Mammary epithelial cell (primary cell): ENCODE measurements around the gene CHST12.
"Not testable (repeated sequence)": the region's sequence is repeated elsewhere in the genome, so short reads cannot be mapped to it uniquely, and the experiment has no call there.

Experiments used
- EZH2 ChIP-seq: IDR thresholded peaks from 2 replicates; pipeline ENCODE4 v1.6.1; 2012; ENCODE audit warnings: low read length, inconsistent platforms, borderline replicate concordance
- TF ChIP-seq, protein P1 (sequence below), 2 donors: IDR thresholded peaks in 1 of 2; conservative IDR thresholded peaks in 1 of 2; 2 replicates each; pipeline ENCODE4 v1.5.1; 2011 to 2012; ENCODE audit warnings: inconsistent platforms in 2 of 2, low read length in 2 of 2, mild to moderate bottlenecking in 2 of 2, control low read depth in 1 of 2, low read depth in 1 of 2; ENCODE audit not compliant: insufficient read depth in 1 of 2; ENCODE audit errors: extremely low read depth in 1 of 2

DNA sequence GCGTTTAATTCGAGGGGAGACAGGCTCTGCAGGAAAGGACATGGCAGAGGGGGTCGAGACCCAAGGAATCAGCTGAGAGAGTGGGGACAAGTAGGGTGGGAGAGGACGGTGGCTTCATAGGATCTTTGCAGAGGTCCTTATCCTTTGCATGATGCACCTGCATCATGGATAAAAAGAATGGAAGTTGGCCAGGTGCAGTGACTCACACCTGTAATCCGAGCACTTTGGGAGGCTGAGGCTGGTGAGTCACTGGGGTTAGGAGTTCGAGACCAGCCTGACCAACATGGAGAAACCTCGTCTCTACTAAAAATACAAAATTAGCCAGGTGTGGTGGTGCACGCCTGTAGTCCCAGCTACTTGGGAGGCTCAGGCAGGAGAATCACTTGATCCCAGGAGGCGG, 17.3 kb upstream of the CHST12 start:
- TF ChIP-seq, protein P1, sequence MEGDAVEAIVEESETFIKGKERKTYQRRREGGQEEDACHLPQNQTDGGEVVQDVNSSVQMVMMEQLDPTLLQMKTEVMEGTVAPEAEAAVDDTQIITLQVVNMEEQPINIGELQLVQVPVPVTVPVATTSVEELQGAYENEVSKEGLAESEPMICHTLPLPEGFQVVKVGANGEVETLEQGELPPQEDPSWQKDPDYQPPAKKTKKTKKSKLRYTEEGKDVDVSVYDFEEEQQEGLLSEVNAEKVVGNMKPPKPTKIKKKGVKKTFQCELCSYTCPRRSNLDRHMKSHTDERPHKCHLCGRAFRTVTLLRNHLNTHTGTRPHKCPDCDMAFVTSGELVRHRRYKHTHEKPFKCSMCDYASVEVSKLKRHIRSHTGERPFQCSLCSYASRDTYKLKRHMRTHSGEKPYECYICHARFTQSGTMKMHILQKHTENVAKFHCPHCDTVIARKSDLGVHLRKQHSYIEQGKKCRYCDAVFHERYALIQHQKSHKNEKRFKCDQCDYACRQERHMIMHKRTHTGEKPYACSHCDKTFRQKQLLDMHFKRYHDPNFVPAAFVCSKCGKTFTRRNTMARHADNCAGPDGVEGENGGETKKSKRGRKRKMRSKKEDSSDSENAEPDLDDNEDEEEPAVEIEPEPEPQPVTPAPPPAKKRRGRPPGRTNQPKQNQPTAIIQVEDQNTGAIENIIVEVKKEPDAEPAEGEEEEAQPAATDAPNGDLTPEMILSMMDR (conservative IDR thresholded peaks at IDR 0.05 in 1 of 2, IDR thresholded peaks at IDR 0.05 in 1 of 2; ENCODE audit: extremely low read depth in 1 of 2, insufficient read depth in 1 of 2, low read depth in 1 of 2, low read length in 2 of 2): not testable (repeated sequence)
- TF ChIP-seq EZH2: not testable (repeated sequence)
